Upper lobe of left lung (tissue), 4 donors: Measurements from ENCODE around the gene CHRM3.

ENCODE experiments used
- CTCF ChIP-seq, 6 experiments: fragments of 450-650 bp in 4 of 6; fragments of 200-600 bp in 2 of 6; sonication (generic) in 2 of 6; IDR thresholded peaks; one replicate each; pipeline ENCODE4 v1.5.1; 2016 to 2019; ENCODE audit warnings: antibody characterized with exemption in 6 of 6
- POLR2A ChIP-seq, 4 donors: fragments of 450-650 bp; IDR thresholded peaks; one replicate each; pipeline ENCODE4 v1.5.1; 2016 to 2017; ENCODE audit warnings: antibody characterized with exemption in 4 of 4, mild to moderate bottlenecking in 2 of 4
- POLR2AphosphoS5 ChIP-seq, 2 donors: sonication (generic); formaldehyde crosslinking; IDR thresholded peaks; one replicate each; pipeline ENCODE4 v1.5.1; 2017; ENCODE audit warnings: antibody characterized with exemption in 2 of 2

GRCh38 chr1:239354231-239354630, 32.1 kb upstream of the CHRM3 start:
- TF ChIP-seq CTCF (IDR thresholded peaks at IDR 0.05) (no peak), POLR2A (IDR thresholded peaks at IDR 0.05) (no peak), POLR2AphosphoS5 (IDR thresholded peaks at IDR 0.05) (no peak)
